GM18909 (cell line): ENCODE measurements around the gene OPCML.

Experiments
- ATAC-seq: cut with Tn5 transposase; IDR thresholded peaks from one replicate; pipeline ENCODE4 v1.9.1; 2021; ENCODE audit warnings: mild to moderate bottlenecking; ENCODE audit not compliant: unreplicated experiment, poor library complexity

OPCML gene

DNA sequence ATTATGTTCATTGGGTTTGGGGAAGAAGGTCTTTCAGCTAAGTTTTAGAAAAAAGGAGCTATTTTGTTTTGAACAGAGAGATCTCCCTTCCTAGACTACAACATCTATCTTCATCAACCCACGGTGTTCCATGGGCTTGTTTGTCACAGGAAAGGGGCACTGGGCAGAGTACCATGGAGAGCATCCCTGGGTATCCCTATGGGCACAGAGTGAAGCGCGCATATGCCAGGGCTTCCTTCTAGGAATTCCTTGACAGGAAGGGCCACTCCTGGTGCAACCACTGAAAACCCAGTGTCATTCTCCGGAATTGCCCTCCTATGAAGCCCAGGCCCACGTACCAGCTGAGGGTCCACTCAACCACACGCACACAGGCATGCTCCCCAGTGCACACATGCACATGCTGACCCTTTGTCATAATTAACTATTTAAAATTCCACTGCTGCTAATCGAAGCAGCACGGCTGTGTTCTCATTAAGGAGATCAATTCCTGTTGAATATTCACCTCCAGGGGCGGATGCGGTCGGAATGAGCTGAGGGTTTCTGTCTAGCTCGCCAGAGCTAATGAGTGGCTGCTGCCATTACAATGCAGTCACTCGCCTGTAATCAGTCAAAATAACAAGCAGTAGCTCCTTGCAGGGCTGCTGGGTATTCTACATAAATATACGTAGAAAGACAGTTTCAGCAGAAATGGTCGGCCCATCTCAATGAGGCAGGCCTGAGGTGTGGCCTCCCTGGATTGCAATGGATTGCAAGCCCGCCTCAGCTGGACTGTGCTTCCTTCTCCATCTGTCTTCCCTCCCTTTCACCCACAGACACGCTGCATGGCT lies 512.5 kb downstream of the OPCML start:
- no peak for ATAC-seq

DNA sequence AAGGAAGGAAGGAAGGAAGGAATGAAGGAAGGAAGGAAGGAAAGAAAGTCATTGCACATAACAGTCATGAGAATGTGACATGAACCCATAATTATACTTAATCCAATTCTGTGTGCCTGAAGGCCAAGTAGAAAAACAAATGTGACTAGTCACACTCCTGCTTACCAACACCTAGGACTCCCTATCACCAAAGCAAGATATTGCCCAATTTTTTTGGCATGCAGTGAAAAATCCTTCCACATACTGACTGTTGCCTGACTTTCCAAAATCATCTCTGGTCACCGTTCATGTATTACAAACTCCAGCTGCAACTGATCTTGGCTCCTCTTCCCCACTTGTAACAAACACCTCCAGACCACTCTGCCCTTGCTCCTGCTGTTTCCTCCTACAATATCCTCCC lies 516.8 kb downstream of the OPCML start:
- ATAC-seq: no peak

DNA sequence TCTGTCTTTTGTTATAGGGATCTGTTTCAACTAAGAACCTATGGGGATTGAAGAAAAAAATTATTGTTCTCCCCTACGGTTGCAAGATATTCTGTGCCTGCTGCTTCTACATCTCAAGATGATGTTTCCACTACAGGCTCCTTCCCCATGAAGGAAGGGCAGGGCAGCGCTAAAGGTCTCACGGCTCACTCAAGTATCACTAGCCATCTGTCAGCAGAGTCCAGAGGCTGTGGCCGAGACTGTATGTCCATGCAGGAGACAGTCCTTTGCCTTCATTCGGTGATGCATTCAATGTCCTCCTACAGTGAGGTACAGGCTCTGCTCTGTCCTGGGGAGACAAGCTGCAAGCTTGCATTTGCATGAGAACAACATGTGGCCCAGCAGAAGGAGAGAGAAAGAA lies 518.0 kb downstream of the OPCML start:
- ATAC-seq: no peak

DNA sequence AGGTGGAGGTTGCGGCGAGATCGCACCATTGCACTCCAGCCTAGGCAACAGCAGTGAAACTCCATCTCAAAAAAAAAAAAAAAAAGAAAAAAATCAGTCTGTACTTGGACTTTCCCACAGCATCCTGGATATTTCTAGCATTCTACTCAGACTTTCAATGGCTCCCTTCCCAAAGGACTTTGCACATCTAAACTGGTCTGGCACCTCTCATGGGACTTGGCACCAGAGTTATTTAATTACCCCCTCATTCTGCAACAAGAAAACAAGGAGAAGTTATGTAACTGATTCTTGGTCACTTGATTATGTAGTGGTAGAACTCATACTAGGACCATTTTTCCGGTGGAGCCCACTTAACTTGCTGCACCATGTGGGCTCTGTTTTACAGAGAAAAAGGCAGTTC lies 519.5 kb downstream of the OPCML start:
- ATAC-seq: no peak

DNA sequence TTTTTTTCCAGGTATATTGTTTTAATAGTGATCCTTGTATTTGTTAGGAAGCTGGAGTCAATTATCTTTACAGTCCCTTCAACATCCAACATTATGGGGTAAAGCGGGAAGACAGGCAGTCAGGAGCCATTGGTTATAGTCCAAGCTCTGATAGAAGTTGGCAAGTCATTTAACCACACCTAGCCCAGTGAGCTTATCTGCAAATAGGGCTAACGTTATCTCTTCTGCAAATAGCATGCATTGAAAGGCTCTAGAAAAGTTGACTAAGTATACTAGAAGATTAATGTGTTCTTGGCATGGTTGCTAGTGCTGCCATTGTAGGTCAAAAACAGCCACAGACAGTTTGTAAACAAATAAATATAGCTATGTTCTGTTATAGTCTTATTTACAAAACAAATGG lies 520.7 kb downstream of the OPCML start:
- no peak for ATAC-seq

DNA sequence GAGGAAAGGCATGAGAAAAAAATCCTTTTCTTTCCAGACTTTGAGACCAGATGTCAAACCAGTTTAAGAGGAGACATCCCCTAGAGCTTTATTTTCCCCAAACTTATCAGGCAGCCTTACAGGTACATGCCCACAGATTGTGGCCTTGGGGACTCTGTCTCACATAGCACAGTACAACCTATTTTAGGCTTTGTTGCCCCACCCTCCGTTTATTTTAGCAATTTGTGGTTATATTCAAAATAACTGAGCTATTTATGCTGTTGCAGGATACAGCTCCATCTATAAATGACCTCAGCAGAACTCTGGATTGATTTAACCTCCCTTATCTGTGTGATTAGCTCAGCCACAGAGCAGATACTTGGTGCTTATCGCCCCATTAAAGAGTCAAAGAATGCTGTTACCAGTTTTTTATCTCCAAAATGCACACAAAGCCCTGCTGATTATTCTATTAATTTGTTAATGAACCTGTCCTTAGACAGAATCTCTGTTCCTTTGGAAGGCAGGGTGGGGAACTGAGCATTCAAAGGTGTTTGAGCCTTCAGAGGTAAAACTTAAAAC lies 525.2 kb downstream of the OPCML start:
- ATAC-seq: no peak

DNA sequence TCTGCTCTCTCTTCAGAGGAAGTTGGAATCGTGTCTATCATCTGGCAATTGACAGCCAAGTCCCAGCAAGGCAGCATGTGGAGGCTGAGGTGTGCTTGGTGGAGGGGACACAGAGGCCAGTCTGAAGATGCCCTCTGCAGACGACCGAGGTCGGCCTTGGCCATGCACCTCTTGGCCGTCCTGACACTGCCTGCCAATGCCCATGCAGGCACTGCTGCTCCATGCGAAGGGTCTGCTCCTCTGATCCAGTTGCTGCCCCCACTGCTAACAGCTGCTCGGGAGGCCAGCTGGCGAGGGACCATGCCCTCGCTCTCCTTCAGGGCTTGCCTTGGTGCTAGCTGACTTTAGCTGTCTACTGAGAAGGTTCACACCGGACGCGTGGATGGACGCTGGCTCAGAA lies 527.9 kb downstream of the OPCML start:
- ATAC-seq: no peak

DNA sequence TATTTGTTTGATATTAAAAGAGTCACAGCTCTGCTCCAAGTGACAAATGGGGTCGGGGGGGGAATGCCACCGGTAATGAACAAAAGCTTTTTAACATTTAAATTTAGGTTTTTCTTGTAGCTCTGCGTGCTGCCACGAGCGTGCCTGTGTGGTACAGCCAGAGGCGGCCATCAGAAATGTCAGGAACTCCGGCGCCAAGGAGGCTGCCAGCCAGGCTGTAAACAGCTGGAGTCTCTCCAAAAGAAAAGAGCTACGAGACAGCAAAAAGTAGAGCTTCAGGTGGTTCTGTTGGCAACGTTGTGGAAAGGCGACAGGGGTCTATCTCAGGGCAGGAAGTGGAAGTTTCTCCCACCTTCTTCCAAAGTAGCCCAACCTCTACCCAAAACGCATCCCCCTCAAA lies 532.8 kb downstream of the OPCML start:
- ATAC-seq: no peak

DNA sequence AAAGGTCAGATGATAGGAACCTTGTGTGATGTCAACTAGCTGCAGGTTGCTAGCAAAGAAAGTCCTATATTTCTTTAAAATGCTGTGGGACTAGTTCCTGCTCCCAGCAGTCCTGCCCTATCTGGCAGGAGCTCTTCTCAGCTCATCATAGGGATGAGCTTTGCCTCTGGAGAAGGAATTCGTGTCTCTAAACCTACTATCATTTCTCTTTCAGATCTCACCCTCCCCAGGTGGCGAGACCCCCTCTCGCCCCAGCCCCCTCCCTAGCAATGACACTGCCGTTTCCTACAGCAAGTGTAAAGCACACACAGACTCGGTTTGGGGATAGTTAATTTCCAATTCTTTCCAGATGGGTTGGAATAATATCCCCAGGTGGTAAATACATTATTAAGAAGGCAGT lies 533.3 kb downstream of the OPCML start:
- ATAC-seq: no peak

DNA sequence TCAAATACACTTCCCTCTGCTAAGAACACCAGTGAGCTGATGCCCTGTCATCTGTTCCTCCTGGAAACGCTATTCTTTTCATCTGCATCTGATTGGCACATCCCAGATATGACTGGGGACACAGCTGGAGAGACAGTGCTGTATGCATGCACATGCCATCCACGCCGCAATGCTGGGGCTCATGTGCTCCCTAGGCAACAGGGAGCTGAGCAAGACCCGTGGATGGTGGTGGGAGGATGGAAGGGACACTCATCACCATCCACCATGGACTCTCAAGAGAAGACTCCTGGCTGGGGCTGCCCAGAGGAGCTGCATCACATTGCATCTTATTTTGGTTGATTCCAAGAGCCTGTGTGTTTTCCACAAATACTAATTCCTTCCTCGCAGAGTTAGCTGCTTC lies 534.9 kb downstream of the OPCML start:
- ATAC-seq: no peak

DNA sequence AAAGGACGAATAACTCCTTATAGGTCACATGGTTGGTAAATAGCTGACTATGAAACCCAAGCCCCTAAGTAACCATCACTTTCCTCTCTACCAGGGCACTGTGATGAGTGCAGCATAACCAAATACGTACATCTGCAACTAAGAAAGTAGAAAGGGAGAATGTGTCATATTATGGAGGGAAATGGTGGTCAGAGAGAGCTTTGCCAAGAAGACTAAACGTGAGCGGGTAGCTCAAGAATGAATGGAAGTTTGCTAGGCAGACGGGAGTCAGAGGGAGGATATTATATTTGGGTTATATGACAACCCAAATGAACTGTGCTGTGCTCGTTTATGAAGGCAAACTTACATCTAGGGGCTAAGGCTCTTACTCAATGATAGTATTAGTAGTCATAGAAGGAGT lies 537.3 kb downstream of the OPCML start:
- no peak for ATAC-seq

DNA sequence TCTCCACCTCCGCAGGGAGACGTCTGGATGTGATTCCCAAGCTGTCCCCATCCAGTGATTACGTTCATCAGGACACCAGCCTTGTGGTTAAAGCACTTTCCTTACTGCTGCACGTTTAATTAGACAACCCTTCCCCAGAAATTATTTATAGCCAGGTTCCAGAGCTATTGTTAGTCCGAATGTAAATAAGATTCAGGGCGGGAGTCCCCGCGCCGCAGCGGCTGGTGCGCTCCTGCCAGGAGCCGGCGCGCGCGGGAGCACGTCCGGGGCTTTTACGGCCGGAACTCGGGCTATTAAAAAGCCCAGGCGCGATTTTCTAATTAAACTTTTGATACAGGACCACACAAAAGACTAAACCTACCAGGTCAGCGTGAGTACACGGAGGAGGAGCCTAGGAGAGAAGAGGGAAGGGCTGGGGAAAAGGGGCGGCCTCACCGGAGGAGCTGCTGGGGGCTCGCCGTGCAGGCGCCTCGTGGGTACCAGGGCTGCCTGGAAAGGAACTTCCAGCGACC lies 538.3 kb downstream of the OPCML start:
- no peak for ATAC-seq

DNA sequence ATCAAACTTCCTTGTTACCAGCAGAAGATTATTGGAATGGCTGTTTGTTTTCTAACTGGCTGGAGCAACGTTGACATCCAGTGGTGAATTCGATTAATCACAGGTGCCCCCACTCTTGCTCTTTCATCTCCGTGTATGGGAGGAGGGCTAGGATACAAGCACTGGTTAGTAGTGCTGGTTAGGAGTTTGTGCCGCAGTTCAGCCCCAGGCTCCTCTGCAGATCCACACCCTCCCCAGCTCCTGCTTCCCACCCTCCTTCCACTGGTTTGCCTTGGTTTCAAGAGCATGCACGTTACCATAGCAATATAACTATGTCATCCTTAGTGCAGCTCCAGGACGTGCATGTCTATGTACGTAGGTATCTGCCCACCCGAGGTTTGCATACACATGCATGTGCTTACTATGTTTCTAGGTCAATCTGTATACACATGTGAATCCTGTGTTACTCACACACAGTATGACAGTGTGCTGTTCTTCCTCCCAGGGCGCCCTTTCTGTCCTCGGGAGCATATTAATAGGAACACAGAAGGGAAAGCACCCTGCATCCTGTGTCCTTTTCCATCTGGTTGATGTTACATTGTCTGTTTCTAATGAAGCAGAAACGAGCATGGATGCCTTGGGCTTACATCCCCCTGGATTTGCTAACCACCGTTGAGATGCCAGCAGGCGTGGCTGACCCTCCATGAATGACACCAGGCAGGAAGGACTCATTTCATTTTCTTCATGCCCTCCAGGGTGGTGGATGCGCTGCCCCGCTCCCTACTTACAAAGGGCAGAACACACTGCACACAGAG lies 539.3 kb downstream of the OPCML start:
- ATAC-seq: no peak

DNA sequence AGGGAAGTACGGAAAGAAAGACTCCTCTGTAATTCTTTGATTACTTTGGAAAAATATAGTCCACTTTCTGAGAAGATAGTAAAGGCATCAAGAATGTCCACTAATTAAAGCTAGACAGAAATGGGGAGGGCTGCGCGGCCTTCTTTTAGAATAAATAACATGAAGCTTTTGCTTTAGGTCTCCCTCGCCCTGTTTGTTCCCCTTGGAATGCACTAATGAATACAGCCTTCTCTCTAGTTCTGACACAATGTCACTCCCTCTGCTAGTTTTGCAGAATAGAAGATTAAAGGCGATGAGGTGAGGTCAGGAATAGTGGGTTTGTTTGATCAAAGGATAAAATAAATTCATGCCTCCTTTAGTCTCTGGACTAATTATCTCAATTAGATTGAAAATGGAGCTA lies 543.9 kb downstream of the OPCML start:
- ATAC-seq: no peak

DNA sequence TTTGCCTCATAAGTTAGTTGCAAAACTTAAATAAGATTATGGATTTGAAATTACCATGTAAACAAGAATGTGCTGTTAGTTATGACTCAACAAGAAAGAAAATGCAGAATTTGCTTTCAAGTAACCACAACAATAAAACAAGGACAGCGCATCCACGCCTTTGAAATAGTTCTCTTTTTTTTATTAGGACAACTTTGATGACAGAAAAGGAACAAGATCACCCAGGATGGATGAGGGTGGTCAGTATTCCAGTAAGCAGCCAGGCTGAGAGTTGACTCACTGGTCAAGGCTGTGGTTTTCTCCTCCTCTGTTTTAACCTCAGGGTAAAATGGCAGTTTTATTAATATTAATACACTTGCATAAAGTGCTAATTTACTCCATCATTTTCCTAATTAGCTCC lies 544.4 kb downstream of the OPCML start:
- ATAC-seq: no peak

DNA sequence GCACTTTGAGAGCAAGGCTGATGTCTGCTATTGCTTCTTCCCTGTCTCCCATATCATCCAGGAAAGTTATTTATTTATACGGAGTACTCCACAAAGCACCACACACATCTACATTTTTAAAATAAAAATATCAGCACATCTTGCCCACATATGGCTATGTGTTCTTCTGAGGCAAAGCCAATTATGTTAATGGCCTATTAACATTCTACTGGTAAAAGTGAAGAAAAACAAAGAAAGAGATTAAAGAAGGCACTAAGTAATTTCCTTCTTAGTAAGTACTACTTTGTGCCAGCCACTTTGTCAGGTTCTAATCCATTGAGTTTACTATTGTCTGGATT lies 548.7 kb downstream of the OPCML start:
- ATAC-seq: no peak

DNA sequence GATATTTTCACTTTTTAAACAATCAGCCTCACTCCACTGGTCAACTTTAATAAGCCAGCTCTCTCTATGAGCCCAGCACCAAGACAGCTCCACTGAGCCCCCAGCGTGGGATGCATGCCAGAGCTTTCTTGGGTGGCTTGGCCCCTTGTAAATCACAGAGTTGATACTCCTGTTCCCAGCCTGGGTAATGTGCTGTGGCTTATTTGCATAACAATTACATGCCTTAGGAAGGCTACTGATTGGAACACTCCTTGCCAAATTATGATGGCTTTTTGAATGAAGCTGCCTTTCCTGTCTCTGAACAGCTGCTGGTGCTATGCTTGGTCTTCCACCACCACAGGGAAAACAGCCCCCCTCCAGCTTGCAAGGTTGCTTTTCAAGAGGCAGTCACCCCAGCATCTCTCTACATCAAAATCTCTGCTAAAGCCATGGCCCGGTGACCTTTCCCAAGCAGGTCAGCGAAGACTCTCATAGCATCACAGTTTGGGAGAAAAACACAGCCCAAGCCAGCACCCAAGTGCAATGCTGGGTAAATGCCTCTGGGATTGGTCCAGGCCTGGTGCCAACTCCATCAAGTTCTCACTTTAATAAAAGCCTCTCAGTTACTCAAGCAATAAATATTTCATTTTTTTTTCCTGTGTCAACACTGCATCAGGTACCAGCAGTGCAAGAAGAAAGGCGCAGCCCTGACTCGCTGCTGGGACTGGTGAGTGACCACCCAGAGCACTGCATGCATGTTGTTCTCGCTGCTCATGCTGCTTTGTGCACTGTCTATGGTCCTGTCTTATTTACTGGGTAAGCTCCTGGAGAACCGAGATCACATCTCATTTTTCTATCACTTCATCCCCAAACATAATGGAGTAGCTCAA lies 549.3 kb downstream of the OPCML start:
- ATAC-seq: no peak

DNA sequence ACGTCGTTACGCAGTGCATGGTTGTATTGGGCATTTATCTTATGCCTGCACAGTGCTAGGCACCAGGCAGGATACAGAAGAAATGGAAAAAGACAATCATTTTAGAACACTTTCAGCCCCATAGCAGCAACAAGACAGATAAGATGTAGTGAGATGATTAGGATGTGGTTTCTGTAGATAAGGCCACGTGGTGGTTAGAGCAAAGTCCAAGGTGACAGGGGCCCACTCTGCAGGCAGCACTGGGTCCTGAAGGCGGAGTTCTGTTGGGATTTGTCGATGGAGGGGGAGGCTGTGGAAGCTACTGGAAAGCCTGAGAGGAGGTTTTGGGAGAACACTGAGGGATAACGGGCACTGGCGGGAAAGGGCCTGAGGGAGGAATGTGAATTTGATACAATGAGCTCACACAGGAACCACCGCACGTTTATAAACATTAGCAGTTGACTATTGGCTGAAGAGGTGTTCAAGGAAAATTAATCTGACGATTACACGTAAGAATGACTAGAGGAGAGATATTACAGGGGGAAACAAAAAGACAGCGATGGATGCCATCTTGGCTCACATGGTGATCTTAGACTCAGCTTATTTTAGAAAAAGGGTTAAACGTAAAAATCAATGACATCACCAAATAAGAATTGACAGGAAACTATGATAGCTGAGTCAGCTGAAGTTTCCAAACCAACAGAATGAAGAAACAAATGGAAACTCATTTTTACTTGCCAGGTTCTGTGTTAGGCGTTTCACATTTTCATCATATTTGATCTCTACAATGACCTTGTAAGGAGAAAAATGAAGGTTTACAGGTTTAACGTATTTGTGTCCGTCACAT lies 551.0 kb downstream of the OPCML start:
- no peak for ATAC-seq

DNA sequence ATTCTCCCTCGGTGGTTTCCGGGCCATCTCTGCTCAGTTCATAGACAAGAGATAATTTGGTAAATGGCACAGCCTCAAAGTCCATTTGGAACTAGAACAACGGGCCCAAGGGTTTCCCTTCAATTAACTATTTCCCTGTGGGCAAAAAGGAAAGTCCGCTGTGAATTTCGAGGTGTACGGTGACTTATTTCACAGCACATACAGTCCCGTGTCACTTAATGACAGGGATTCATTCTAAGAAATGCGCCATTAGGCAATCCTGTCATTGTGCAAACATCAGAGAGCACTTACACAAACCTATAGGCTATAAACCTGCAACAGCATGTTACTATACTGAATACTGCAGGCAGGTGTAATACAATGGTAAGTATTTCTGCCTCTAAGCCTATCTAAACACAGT lies 551.6 kb downstream of the OPCML start:
- no peak for ATAC-seq

DNA sequence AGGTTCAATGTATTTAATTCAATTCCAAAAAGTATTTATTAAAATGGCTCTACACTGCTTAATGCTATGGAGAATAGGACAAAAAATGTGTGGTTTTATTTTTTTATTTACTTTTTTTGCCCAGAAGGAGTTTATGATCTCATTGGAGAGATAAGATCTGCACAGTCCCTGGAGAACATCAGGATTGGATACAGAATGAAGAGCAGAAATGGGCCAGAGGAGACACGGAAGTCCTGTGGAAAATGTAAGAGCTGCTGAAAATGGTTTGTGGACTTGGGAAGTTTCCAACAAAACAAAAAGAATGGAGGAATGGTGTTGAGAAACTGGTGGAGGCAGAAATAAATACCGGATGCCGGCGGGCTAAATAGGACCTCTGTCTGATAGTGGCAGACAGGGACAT lies 554.6 kb downstream of the OPCML start:
- ATAC-seq: no peak
